Upper lobe of left lung (tissue), 4 donors: Measurements from ENCODE around the gene HIP1.

ENCODE experiments used
- CTCF ChIP-seq, 6 experiments: fragments of 450-650 bp in 4 of 6; fragments of 200-600 bp in 2 of 6; sonication (generic) in 2 of 6; IDR thresholded peaks; one replicate each; pipeline ENCODE4 v1.5.1; 2016 to 2019; ENCODE audit warnings: antibody characterized with exemption in 6 of 6
- EP300 ChIP-seq, 4 donors: sonication (generic); formaldehyde crosslinking; IDR thresholded peaks; one replicate each; pipeline ENCODE4 v1.5.1; 2017; ENCODE audit warnings: antibody characterized with exemption in 4 of 4, control low read depth in 2 of 4
- POLR2A ChIP-seq, 4 donors: fragments of 450-650 bp; IDR thresholded peaks; one replicate each; pipeline ENCODE4 v1.5.1; 2016 to 2017; ENCODE audit warnings: antibody characterized with exemption in 4 of 4, mild to moderate bottlenecking in 2 of 4
- POLR2AphosphoS5 ChIP-seq, 2 donors: sonication (generic); formaldehyde crosslinking; IDR thresholded peaks; one replicate each; pipeline ENCODE4 v1.5.1; 2017; ENCODE audit warnings: antibody characterized with exemption in 2 of 2

- TF ChIP-seq CTCF (IDR thresholded peaks at IDR 0.05) (no peak), POLR2A (IDR thresholded peaks at IDR 0.05) (no peak), POLR2AphosphoS5 (IDR thresholded peaks at IDR 0.05) (no peak), EP300 (IDR thresholded peaks at IDR 0.05) (no peak)
Measured at GRCh38 chr7:75649462-75649861, 89.3 kb downstream of the HIP1 start.
